CD14-positive monocyte (primary cell): ENCODE results near the gene JAK2. TPM values are rescaled to one million over a fixed set of nuclear protein-coding genes. Genes with fewer than 3 reads are reported as not detected.

Source experiments
- DNase-seq, 3 donors: peaks; one replicate each; pipeline ENCODE4 v3.0.0-alpha.2; 2011 to 2022
- H2AFZ ChIP-seq: 2 replicates; pipeline ENCODE4 v1.6.0; 2012; ENCODE audit warnings: mild to moderate bottlenecking, low read depth, low read length, inconsistent platforms; ENCODE audit not compliant: insufficient read depth, poor library complexity, severe bottlenecking
- H3K27ac ChIP-seq, 2 donors: 1 replicate in 1 of 2; 2 replicates in 1 of 2; pipeline ENCODE4 v1.5.1; 2012 to 2013; ENCODE audit warnings: low read length in 2 of 2, control low read depth in 1 of 2, inconsistent platforms in 1 of 2, low read depth in 1 of 2, mild to moderate bottlenecking in 1 of 2
- H3K27me3 ChIP-seq, 2 donors: one replicate each; pipeline versions ENCODE4 v1.6.0 to v1.6.1; 2011 to 2013; ENCODE audit warnings: low read length in 2 of 2; ENCODE audit not compliant: control insufficient read depth in 2 of 2, insufficient read depth in 2 of 2
- H3K36me3 ChIP-seq, 2 donors: replicated peaks in 1 of 2; 1 replicate in 1 of 2; 2 replicates in 1 of 2; pipeline versions ENCODE4 v1.5.1 to v1.6.1; 2012 to 2013; ENCODE audit warnings: low read length in 2 of 2, control low read depth in 1 of 2, inconsistent platforms in 1 of 2, mild to moderate bottlenecking in 1 of 2; ENCODE audit not compliant: insufficient read depth in 2 of 2, control insufficient read depth in 1 of 2
- H3K4me1 ChIP-seq, 2 donors: 1 replicate in 1 of 2; 2 replicates in 1 of 2; pipeline versions ENCODE4 v1.5.1 to v1.6.1; 2012 to 2013; ENCODE audit warnings: low read length in 2 of 2, control low read depth in 1 of 2, inconsistent platforms in 1 of 2, mild to moderate bottlenecking in 1 of 2, moderate library complexity in 1 of 2; ENCODE audit not compliant: insufficient read depth in 2 of 2, control insufficient read depth in 1 of 2
- H3K4me2 ChIP-seq: replicated peaks from 2 replicates; pipeline ENCODE3; 2012; ENCODE audit warnings: low read length, moderate library complexity, mild to moderate bottlenecking; ENCODE audit not compliant: poor library complexity, severe bottlenecking; ENCODE audit errors: extremely low read depth
- H3K4me3 ChIP-seq, 3 experiments: fragments of 200-600 bp in 1 of 3; sonication (generic) in 1 of 3; replicated peaks in 1 of 3; 1 replicate in 2 of 3; 2 replicates in 1 of 3; pipeline ENCODE4 v1.5.1; 2011 to 2013; ENCODE audit warnings: low read length in 3 of 3, mild to moderate bottlenecking in 3 of 3, control low read depth in 2 of 3, low read depth in 2 of 3, inconsistent platforms in 1 of 3, moderate library complexity in 1 of 3
- H3K79me2 ChIP-seq: 2 replicates; pipeline ENCODE4 v1.6.0; 2012; ENCODE audit warnings: mild to moderate bottlenecking, control low read depth, inconsistent platforms, low read length, moderate library complexity; ENCODE audit not compliant: insufficient read depth
- H3K9ac ChIP-seq: 2 replicates; pipeline ENCODE4 v1.6.0; 2017; ENCODE audit warnings: low read length, mild to moderate bottlenecking; ENCODE audit not compliant: insufficient read depth, poor library complexity, severe bottlenecking
- H3K9me3 ChIP-seq, 2 donors: replicated peaks in 1 of 2; 1 replicate in 1 of 2; 2 replicates in 1 of 2; pipeline versions ENCODE4 v1.5.1 to v1.6.1; 2012 to 2013; ENCODE audit warnings: low read length in 2 of 2, control low read depth in 1 of 2; ENCODE audit not compliant: control insufficient read depth in 1 of 2, insufficient read depth in 1 of 2
- H4K20me1 ChIP-seq: 2 replicates; pipeline ENCODE4 v1.6.0; 2012; ENCODE audit warnings: mild to moderate bottlenecking, low read length, control low read depth, moderate library complexity; ENCODE audit not compliant: insufficient read depth
- H3K27ac Mint-ChIP-seq, 7 donors: one replicate each; pipeline ENCODE4 v1.8.0; 2020; ENCODE audit warnings: mild to moderate bottlenecking in 7 of 7, mixed read lengths in 7 of 7, moderate library complexity in 6 of 7, inconsistent platforms in 2 of 7
- H3K27me3 Mint-ChIP-seq, 3 donors: one replicate each; pipeline ENCODE4 v1.8.0; 2021 to 2022; ENCODE audit warnings: low read depth in 3 of 3, mild to moderate bottlenecking in 3 of 3, mixed read lengths in 3 of 3, moderate library complexity in 3 of 3, inconsistent platforms in 1 of 3
- H3K36me3 Mint-ChIP-seq, 2 donors: one replicate each; pipeline ENCODE4 v1.8.0; 2020; ENCODE audit warnings: mixed read lengths in 2 of 2, inconsistent platforms in 1 of 2, mild to moderate bottlenecking in 1 of 2
- H3K4me1 Mint-ChIP-seq: one replicate; pipeline ENCODE4 v1.8.0; 2020; ENCODE audit warnings: mild to moderate bottlenecking, mixed read lengths
- H3K4me3 Mint-ChIP-seq, 2 donors: one replicate each; pipeline ENCODE4 v1.8.0; 2020; ENCODE audit warnings: mild to moderate bottlenecking in 2 of 2, mixed read lengths in 2 of 2, moderate library complexity in 1 of 2
- H3K9me3 Mint-ChIP-seq, 7 donors: one replicate each; pipeline ENCODE4 v1.8.0; 2020 to 2022; ENCODE audit warnings: mixed read lengths in 7 of 7, mild to moderate bottlenecking in 6 of 7, moderate library complexity in 6 of 7, inconsistent platforms in 2 of 7
- WGBS: methylation state at CpG from one replicate; pipeline ENCODE4 v1.1.5; 2013; ENCODE audit warnings: missing lambda C conversion rate; ENCODE audit not compliant: insufficient coverage; 5-methylcytosine and 5-hydroxymethylcytosine counted together
- intact Hi-C, 2 donors: fragments of 100-400 bp; cut with micrococcal nuclease; formaldehyde crosslinking; loops; one replicate each; pipeline versions ENCODE4 v1.15.0 to v1.15.1; 2023
- polyA plus RNA-seq, 3 donors: library from polyadenylated mRNA; depleted of rRNA in 1 of 3; unstranded in 2 of 3; stranded (reverse) in 1 of 3; fragments of 300-500 nt in 2 of 3; fragments of >200 nt in 1 of 3; fragmentation: Illumina TruSeq in 2 of 3; gene quantifications; 1 replicate in 2 of 3; 2 replicates in 1 of 3; pipeline ENCODE4 v1.2.3, GENCODE V29; 2012 to 2021
- TF ChIP-seq, protein P1 (sequence below): fragments of 200-600 bp; IDR thresholded peaks from one replicate; pipeline ENCODE4 v1.8.0; 2022; ENCODE audit warnings: antibody characterized with exemption, mild to moderate bottlenecking

Gene JAK2
- polyA plus RNA-seq, 3 donors, result 23.5 to 34.7 (median 33.0) TPM

DNA sequence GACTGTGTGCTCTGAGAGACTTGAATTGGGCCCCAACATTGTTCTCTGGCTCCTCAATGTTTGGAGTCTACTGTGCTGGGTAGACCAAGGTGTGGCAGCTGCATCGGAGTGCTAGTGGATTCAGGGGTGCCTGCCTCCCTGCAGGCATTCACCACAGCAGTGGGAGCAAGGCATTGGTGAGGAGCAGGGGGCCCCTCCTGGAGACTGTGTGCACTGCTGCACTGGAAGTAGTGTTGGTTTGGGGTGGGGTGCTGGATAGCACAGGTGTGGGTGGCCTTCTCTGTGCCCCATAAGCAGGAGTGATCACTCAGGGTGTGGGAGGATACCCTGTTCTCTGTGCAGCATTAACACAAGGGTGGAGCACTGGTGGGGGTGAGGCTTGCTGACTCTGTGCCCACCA, 161.2 kb downstream of the JAK2 start:
- peaks cover 30 to 71% of the 10 kb centered on the region in 2 donors for H3K9me3 ChIP-seq
- no peaks in the 10 kb centered on the region for H3K4me1 ChIP-seq
- no peak overlapping the region for H3K4me2 ChIP-seq
- TF ChIP-seq, protein P1, sequence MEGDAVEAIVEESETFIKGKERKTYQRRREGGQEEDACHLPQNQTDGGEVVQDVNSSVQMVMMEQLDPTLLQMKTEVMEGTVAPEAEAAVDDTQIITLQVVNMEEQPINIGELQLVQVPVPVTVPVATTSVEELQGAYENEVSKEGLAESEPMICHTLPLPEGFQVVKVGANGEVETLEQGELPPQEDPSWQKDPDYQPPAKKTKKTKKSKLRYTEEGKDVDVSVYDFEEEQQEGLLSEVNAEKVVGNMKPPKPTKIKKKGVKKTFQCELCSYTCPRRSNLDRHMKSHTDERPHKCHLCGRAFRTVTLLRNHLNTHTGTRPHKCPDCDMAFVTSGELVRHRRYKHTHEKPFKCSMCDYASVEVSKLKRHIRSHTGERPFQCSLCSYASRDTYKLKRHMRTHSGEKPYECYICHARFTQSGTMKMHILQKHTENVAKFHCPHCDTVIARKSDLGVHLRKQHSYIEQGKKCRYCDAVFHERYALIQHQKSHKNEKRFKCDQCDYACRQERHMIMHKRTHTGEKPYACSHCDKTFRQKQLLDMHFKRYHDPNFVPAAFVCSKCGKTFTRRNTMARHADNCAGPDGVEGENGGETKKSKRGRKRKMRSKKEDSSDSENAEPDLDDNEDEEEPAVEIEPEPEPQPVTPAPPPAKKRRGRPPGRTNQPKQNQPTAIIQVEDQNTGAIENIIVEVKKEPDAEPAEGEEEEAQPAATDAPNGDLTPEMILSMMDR, result no peak
- Mint-ChIP-seq H3K9me3 (peaks cover 36 to 65% (median 48%) of the 10 kb centered on the region in 7 donors), H3K4me1 (no peaks in the 10 kb centered on the region), H3K27me3 (peaks cover 0 to 2% (median 0%) of the 10 kb centered on the region in 3 donors), H3K4me3 (no peak overlapping the region), H3K27ac (no peak overlapping the region), H3K36me3 (peaks cover 76 to 81% of the 10 kb centered on the region in 2 donors)
- no peaks in the 10 kb centered on the region for H4K20me1 ChIP-seq
- H3K9ac ChIP-seq, result no peak overlapping the region
- H3K36me3 ChIP-seq, result peaks cover 50 to 73% of the 10 kb centered on the region in 2 donors
- WGBS, result 100% methylated on average over 1 of the region's 1 CpG
- no peak overlapping the region for H3K4me3 ChIP-seq
- H2AFZ ChIP-seq, result no peak overlapping the region
- no peak overlapping the region for H3K27ac ChIP-seq
- intact Hi-C loops, result no loop called here
- no peaks in the 10 kb centered on the region for H3K79me2 ChIP-seq
- H3K27me3 ChIP-seq, result no peaks in the 10 kb centered on the region
- no peak for DNase-seq

Other genes starting within 250 kb of the JAK2 start
- 10 to 100 TPM in 2 of 3 donors, 1 to 10 TPM in 1; 3.7 to 14.5 (median 13.8) TPM for gene AK3, start 244.1 kb upstream of the JAK2 start, polyA plus RNA-seq
- 1 to 10 TPM; 2.2 to 3.0 (median 3.0) TPM for gene RCL1, start 192.3 kb upstream of the JAK2 start, polyA plus RNA-seq
- not detected for gene INSL6, start 200.4 kb downstream of the JAK2 start, polyA plus RNA-seq
- not detected for gene INSL4, start 246.1 kb downstream of the JAK2 start, polyA plus RNA-seq